HepG2 (cell line): ENCODE measurements around the gene MAPK8. TPM values are rescaled to one million over a fixed set of nuclear protein-coding genes. Genes with fewer than 3 reads are reported as not detected.

Experiments
- ATAC-seq: fragments of 200-7000 bp; cut with Tn5 transposase; 3 replicates; pipeline ENCODE4 v1.9.1; 2020; ENCODE audit warnings: mild to moderate bottlenecking, moderate library complexity
- BruUV-seq: library from RNA; stranded (reverse); fragments of 400-500 nt; replicated peaks from 2 replicates; lab custom pipeline; 2021; lab: Mats Ljungman, UMichigan
- CTCF ChIA-PET: fragments of 300-600 bp; formaldehyde crosslinking; extraction: SDS; loops from one replicate; lab custom pipeline; 2021; ENCODE audit warnings: low total read pairs, inconsistent platforms, low intra/inter-chr PET ratio; lab: Yijun Ruan, JAX
- POLR2A ChIA-PET: fragments of 350-600 bp; sonication (Branson Sonifier 250); formaldehyde crosslinking; loops from one replicate; lab custom pipeline; 2020; ENCODE audit warnings: antibody characterized with exemption, inconsistent platforms; lab: Yijun Ruan, JAX
- DNase-seq: peaks from one replicate; pipeline ENCODE4 v3.0.0-alpha.2; 2015; ENCODE audit warnings: low spot score
- FAIRE-seq: peaks from 3 replicates; lab custom pipeline; 2011; peaks lifted over from hg19 to GRCh38; lab: Jason Lieb, UNC
- H2AFZ ChIP-seq: one replicate; pipeline ENCODE4 v1.6.1; 2011; ENCODE audit warnings: low read length, inconsistent platforms
- H3K27ac ChIP-seq: fragments of 300-600 bp; 3 replicates; pipeline ENCODE4 v1.8.0; 2011; ENCODE audit warnings: mixed run types, mild to moderate bottlenecking, mixed read lengths, low read length, inconsistent platforms; ENCODE audit not compliant: insufficient read depth; ENCODE audit errors: extremely low read length
- H3K27me3 ChIP-seq, 2 experiments: fragments of 200-600 bp in 1 of 2; 2 replicates in 1 of 2; 3 replicates in 1 of 2; pipeline versions ENCODE4 v1.6.0 to v1.8.0; 2011; ENCODE audit warnings: low read length in 2 of 2, mild to moderate bottlenecking in 2 of 2, moderate library complexity in 2 of 2, inconsistent platforms in 1 of 2; ENCODE audit not compliant: insufficient read depth in 2 of 2, control insufficient read depth in 1 of 2
- H3K36me3 ChIP-seq, 2 experiments: fragments of 200-600 bp in 1 of 2; replicated peaks in 1 of 2; 2 replicates in 1 of 2; 3 replicates in 1 of 2; pipeline versions ENCODE4 v1.5.1 to v1.8.0; 2011; ENCODE audit warnings: low read length in 2 of 2, inconsistent platforms in 1 of 2; ENCODE audit not compliant: insufficient read depth in 2 of 2, control insufficient read depth in 1 of 2
- H3K4me1 ChIP-seq: 2 replicates; pipeline ENCODE4 v1.5.1; 2012; ENCODE audit warnings: low read length, inconsistent platforms; ENCODE audit not compliant: insufficient read depth
- H3K4me2 ChIP-seq: 2 replicates; pipeline ENCODE4 v1.6.0; 2011; ENCODE audit warnings: low read depth, low read length, inconsistent platforms
- H3K4me3 ChIP-seq, 3 experiments: fragments of 200-600 bp in 1 of 3; sonication (generic), shearing (Covaris generic) in 1 of 3; replicated peaks in 1 of 3; 2 replicates each; pipeline ENCODE4 v1.5.1; 2011 to 2016; ENCODE audit warnings: low read length in 3 of 3, inconsistent platforms in 2 of 3, low read depth in 2 of 3, mild to moderate bottlenecking in 2 of 3, control low read depth in 1 of 3, mixed read lengths in 1 of 3; ENCODE audit not compliant: insufficient read depth in 1 of 3
- H3K79me2 ChIP-seq: one replicate; pipeline ENCODE4 v1.6.1; 2011; ENCODE audit warnings: low read length, inconsistent platforms; ENCODE audit not compliant: insufficient read depth
- H3K9ac ChIP-seq: 2 replicates; pipeline ENCODE4 v1.6.0; 2011; ENCODE audit warnings: mild to moderate bottlenecking, low read depth, low read length, inconsistent platforms; ENCODE audit not compliant: insufficient read depth
- H3K9me3 ChIP-seq: 2 replicates; pipeline ENCODE4 v1.5.1; 2012; ENCODE audit warnings: mild to moderate bottlenecking, low read length
- H4K20me1 ChIP-seq: 2 replicates; pipeline ENCODE4 v1.6.0; 2011; ENCODE audit warnings: inconsistent platforms, mild to moderate bottlenecking, low read length, moderate library complexity; ENCODE audit not compliant: insufficient read depth
- AGO1 ChIP-seq: fragments of 200-400 bp; formaldehyde crosslinking; IDR thresholded peaks from 2 replicates; pipeline ENCODE4 v1.6.1; 2017; ENCODE audit warnings: mild to moderate bottlenecking, low read depth, low read length, moderate library complexity; ENCODE audit not compliant: poor library complexity, severe bottlenecking
- ATAD3A ChIP-seq: sonication (generic); formaldehyde crosslinking; IDR thresholded peaks from 2 replicates; pipeline ENCODE4 v1.4.0; 2020; ENCODE audit warnings: missing genetic modification reagents
- CC2D1A ChIP-seq: sonication (generic); formaldehyde crosslinking; IDR thresholded peaks from 2 replicates; pipeline ENCODE4 v1.8.1; 2023; ENCODE audit warnings: mild to moderate bottlenecking, missing genetic modification reagents
- EP300 ChIP-seq, 3 experiments: sonication (generic) in 1 of 3; formaldehyde crosslinking in 1 of 3; IDR thresholded peaks; 2 replicates each; pipeline versions ENCODE4 v1.5.1 to v1.6.1; 2011 to 2020; ENCODE audit warnings: low read depth in 2 of 3, low read length in 2 of 3, borderline replicate concordance in 1 of 3, improper control_type of control experiment in 1 of 3, mild to moderate bottlenecking in 1 of 3, missing genetic modification reagents in 1 of 3, moderate library complexity in 1 of 3
- REXO4 ChIP-seq: sonication (generic); formaldehyde crosslinking; IDR thresholded peaks from 2 replicates; pipeline ENCODE4 v1.8.0; 2022; ENCODE audit warnings: missing genetic modification reagents, mild to moderate bottlenecking, borderline replicate concordance
- SAP130 ChIP-seq: IDR thresholded peaks from 2 replicates; pipeline ENCODE4 v1.6.1; 2016; ENCODE audit warnings: low read depth
- TBL1XR1 ChIP-seq: fragments of 150-350 bp; IDR thresholded peaks from 2 replicates; pipeline ENCODE4 v1.6.1; 2014; ENCODE audit warnings: borderline replicate concordance, low read length; ENCODE audit not compliant: partially characterized antibody
- ZFP36L1 ChIP-seq: sonication (generic); formaldehyde crosslinking; IDR thresholded peaks from 2 replicates; pipeline ENCODE4 v1.8.0; 2022; ENCODE audit warnings: mild to moderate bottlenecking, missing genetic modification reagents, moderate library complexity
- ZNF329 ChIP-seq: sonication (generic); formaldehyde crosslinking; IDR thresholded peaks from 2 replicates; pipeline ENCODE4 v1.9.0; 2021; ENCODE audit warnings: low read depth, mild to moderate bottlenecking, missing genetic modification reagents
- ZNF33A ChIP-seq: sonication (generic); formaldehyde crosslinking; IDR thresholded peaks from 2 replicates; pipeline ENCODE4 v1.5.1; 2020; ENCODE audit warnings: missing genetic modification reagents, mild to moderate bottlenecking, moderate library complexity, borderline replicate concordance
- WGBS: methylation state at CpG from one replicate; pipeline ENCODE4 v1.1.6; 2017; ENCODE audit warnings: low lambda C conversion rate; 5-methylcytosine and 5-hydroxymethylcytosine counted together
- in situ Hi-C: cut with HindIII; loops from 2 replicates; pipeline ENCODE4 v1.10.0; 2017; ENCODE audit warnings: low pct_unique_long_range_greater_than_20kb; ENCODE audit not compliant: extremely low pct_ligation_motif_present
- intact Hi-C: fragments of 100-400 bp; cut with micrococcal nuclease; formaldehyde crosslinking; loops from one replicate; pipeline ENCODE4 v1.10.0; 2022; ENCODE audit not compliant: unreplicated experiment
- polyA plus RNA-seq, 8 experiments: library from polyadenylated mRNA; depleted of rRNA in 3 of 8; stranded (reverse) in 7 of 8; unstranded in 1 of 8; fragments of >200 nt; fragmentation: Illumina TruSeq in 4 of 8; extraction: Trizol in 4 of 8; gene quantifications; 2 replicates each; pipeline versions ENCODE4 v1.2.1 to v1.2.3, GENCODE V29; 2011 to 2016; ENCODE audit warnings: low read depth in 4 of 8, missing spikeins in 1 of 8, mixed read lengths in 1 of 8; ENCODE audit not compliant: insufficient read depth in 1 of 8
- total RNA-seq, 5 experiments: library from RNA; depleted of rRNA; stranded (reverse); fragments of >200 nt; fragmentation: Illumina TruSeq; extraction: Trizol; gene quantifications; 2 replicates each; pipeline ENCODE4 v1.2.3, GENCODE V29; 2016; ENCODE audit warnings: low read depth in 1 of 5
- TF ChIP-seq, protein P1 (sequence below): sonication (generic); formaldehyde crosslinking; IDR thresholded peaks from 2 replicates; pipeline ENCODE4 v1.4.0; 2020; ENCODE audit warnings: missing genetic modification reagents; ENCODE audit errors: not compliant biosample characterization
- TF ChIP-seq, protein P2 (sequence below): sonication (generic); formaldehyde crosslinking; IDR thresholded peaks from 2 replicates; pipeline ENCODE4 v1.9.0; 2021; ENCODE audit warnings: missing genetic modification reagents, borderline replicate concordance
- TF ChIP-seq, protein P3 (sequence below): IDR thresholded peaks from 2 replicates; pipeline ENCODE4 v1.6.1; 2016; ENCODE audit warnings: missing compliant biosample characterization, missing genetic modification reagents, borderline replicate concordance
- TF ChIP-seq, protein P4 (sequence below): sonication (generic); formaldehyde crosslinking; IDR thresholded peaks from 2 replicates; pipeline ENCODE4 v1.4.0; 2020; ENCODE audit warnings: mild to moderate bottlenecking, missing genetic modification reagents, borderline replicate concordance
- TF ChIP-seq, protein P5 (sequence below): sonication (generic); formaldehyde crosslinking; IDR thresholded peaks from 2 replicates; pipeline ENCODE4 v1.5.1; 2020; ENCODE audit warnings: mild to moderate bottlenecking, missing genetic modification reagents, moderate library complexity

The MAPK8 gene
- total and polyA plus RNA-seq, 2 of the 13 experiments (the other 11 are each of a cell fraction or from before 2014, with no cell fraction given): 41.6 to 47.3 TPM

DNA sequence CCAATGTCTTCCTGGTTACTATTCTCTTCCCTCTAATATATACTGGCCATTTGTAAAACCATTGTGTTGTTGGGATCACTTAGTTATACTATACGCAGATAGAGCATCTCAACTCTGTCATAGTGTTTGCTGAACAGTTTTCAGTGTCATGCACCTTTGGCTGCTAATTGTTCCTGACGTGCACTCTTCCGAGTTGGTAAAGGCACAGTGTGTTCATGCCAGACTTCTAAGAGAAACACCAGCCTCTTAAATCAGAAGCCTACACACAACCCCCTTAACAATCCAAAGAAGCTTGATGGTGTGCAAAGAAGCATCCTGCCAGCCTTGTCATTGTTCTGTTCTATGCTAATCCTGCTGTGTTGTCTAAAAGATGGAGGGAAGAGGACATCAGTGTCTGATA is 131.1 kb downstream of the MAPK8 start:
- DNase-seq (no peak), FAIRE-seq (no peak), ATAC-seq (no peak)
- Histone ChIP-seq H3K27ac (no peak overlapping the region), H3K79me2 (no peaks in the 10 kb centered on the region), H3K4me1 (peaks cover 19% of the 10 kb centered on the region), H3K36me3 (no peaks in the 10 kb centered on the region; a peak in 1 of 5 replicates), H3K4me3 (no peak overlapping the region), H3K4me2 (no peak overlapping the region), H3K9ac (no peak overlapping the region), H3K9me3 (no peaks in the 10 kb centered on the region), H3K27me3 (no peaks in the 10 kb centered on the region), H2AFZ (no peak overlapping the region), H4K20me1 (no peaks in the 10 kb centered on the region)
- BruUV-seq: no TSS peak
- ChIA-PET CTCF (no interaction called here), POLR2A (no interaction called here)
- 94% methylated on average over 3 of the region's 3 CpGs for WGBS
- in situ Hi-C loops (no loop called here), intact Hi-C loops (no loop called here)
- TF ChIP-seq, protein P1, sequence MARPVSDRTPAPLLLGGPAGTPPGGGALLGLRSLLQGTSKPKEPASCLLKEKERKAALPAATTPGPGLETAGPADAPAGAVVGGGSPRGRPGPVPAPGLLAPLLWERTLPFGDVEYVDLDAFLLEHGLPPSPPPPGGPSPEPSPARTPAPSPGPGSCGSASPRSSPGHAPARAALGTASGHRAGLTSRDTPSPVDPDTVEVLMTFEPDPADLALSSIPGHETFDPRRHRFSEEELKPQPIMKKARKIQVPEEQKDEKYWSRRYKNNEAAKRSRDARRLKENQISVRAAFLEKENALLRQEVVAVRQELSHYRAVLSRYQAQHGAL: no peak
- TF ChIP-seq, protein P2, sequence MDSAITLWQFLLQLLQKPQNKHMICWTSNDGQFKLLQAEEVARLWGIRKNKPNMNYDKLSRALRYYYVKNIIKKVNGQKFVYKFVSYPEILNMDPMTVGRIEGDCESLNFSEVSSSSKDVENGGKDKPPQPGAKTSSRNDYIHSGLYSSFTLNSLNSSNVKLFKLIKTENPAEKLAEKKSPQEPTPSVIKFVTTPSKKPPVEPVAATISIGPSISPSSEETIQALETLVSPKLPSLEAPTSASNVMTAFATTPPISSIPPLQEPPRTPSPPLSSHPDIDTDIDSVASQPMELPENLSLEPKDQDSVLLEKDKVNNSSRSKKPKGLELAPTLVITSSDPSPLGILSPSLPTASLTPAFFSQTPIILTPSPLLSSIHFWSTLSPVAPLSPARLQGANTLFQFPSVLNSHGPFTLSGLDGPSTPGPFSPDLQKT (CRISPR knock-in tag): no peak
- TF ChIP-seq REXO4 (CRISPR knock-in tag) (no peak), SAP130 (CRISPR knock-in tag) (no peak), ZNF329 (CRISPR knock-in tag) (no peak), TBL1XR1 (no peak), ZFP36L1 (CRISPR knock-in tag) (no peak), ZNF33A (CRISPR knock-in tag) (no peak), CC2D1A (CRISPR knock-in tag) (no peak), AGO1 (no peak), EP300 (IDR thresholded peaks at IDR 0.05; ENCODE audit: low read depth in 2 of 2, low read length in 2 of 2) (no peak), EP300 (CRISPR knock-in tag; IDR thresholded peaks at IDR 0.05; ENCODE audit: borderline replicate concordance) (no peak), ATAD3A (CRISPR knock-in tag) (no peak)
- TF ChIP-seq, protein P3, sequence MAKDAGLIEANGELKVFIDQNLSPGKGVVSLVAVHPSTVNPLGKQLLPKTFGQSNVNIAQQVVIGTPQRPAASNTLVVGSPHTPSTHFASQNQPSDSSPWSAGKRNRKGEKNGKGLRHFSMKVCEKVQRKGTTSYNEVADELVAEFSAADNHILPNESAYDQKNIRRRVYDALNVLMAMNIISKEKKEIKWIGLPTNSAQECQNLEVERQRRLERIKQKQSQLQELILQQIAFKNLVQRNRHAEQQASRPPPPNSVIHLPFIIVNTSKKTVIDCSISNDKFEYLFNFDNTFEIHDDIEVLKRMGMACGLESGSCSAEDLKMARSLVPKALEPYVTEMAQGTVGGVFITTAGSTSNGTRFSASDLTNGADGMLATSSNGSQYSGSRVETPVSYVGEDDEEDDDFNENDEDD (CRISPR knock-in tag): no peak
- TF ChIP-seq, protein P4, sequence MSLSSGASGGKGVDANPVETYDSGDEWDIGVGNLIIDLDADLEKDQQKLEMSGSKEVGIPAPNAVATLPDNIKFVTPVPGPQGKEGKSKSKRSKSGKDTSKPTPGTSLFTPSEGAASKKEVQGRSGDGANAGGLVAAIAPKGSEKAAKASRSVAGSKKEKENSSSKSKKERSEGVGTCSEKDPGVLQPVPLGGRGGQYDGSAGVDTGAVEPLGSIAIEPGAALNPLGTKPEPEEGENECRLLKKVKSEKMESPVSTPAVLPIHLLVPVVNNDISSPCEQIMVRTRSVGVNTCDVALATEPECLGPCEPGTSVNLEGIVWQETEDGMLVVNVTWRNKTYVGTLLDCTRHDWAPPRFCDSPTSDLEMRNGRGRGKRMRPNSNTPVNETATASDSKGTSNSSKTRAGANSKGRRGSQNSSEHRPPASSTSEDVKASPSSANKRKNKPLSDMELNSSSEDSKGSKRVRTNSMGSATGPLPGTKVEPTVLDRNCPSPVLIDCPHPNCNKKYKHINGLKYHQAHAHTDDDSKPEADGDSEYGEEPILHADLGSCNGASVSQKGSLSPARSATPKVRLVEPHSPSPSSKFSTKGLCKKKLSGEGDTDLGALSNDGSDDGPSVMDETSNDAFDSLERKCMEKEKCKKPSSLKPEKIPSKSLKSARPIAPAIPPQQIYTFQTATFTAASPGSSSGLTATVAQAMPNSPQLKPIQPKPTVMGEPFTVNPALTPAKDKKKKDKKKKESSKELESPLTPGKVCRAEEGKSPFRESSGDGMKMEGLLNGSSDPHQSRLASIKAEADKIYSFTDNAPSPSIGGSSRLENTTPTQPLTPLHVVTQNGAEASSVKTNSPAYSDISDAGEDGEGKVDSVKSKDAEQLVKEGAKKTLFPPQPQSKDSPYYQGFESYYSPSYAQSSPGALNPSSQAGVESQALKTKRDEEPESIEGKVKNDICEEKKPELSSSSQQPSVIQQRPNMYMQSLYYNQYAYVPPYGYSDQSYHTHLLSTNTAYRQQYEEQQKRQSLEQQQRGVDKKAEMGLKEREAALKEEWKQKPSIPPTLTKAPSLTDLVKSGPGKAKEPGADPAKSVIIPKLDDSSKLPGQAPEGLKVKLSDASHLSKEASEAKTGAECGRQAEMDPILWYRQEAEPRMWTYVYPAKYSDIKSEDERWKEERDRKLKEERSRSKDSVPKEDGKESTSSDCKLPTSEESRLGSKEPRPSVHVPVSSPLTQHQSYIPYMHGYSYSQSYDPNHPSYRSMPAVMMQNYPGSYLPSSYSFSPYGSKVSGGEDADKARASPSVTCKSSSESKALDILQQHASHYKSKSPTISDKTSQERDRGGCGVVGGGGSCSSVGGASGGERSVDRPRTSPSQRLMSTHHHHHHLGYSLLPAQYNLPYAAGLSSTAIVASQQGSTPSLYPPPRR: no peak
- TF ChIP-seq, protein P5, sequence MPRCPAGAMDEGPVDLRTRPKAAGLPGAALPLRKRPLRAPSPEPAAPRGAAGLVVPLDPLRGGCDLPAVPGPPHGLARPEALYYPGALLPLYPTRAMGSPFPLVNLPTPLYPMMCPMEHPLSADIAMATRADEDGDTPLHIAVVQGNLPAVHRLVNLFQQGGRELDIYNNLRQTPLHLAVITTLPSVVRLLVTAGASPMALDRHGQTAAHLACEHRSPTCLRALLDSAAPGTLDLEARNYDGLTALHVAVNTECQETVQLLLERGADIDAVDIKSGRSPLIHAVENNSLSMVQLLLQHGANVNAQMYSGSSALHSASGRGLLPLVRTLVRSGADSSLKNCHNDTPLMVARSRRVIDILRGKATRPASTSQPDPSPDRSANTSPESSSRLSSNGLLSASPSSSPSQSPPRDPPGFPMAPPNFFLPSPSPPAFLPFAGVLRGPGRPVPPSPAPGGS: no peak
